NCI-H526 (cell line): ENCODE measurements around the gene DAZAP1.

Experiments used
- DNase-seq, 2 experiments: peaks; one replicate each; lab custom pipeline; 2025; lab: John Stamatoyannopoulos, UW

DAZAP1 gene

DNA sequence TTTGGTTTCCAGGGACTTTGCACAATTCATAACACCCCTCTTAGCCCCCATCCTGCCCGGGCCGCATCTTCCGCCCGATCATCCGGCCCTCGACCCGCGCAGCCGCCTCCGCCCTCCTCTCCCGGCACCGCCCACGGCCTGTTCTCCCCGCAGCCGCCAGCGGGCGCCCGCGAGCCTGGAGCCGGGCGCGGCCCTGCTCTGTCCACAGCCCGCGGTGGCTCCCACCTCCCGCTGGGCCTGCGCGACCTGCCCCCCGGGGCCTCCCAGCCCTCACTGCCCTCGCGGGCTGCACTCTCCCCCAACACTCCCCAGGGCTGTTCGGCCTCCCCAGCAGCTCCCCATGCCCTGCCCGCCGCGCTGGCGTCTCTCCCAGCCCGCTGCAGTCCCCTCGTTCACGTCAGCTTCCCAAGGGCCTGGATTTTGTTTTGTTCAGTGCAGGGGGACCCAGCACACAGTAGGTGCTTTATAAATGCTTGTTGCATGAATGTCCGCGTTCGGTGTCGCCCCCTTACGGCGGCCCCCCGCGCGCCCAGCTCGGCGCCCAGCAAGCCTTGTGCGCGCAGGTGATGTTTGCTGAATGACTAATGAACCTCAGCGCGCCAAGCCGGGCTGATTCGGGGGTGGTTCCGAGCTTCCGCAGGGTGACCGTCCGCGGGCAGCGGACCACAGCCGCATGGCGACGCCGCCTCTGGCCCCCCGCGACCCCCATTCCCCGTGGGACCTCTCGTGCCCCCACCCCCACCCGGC, 38.0 kb downstream of the DAZAP1 start:
- DNase-seq = peak in 1 of 2 experiments; percentile 59

DNA sequence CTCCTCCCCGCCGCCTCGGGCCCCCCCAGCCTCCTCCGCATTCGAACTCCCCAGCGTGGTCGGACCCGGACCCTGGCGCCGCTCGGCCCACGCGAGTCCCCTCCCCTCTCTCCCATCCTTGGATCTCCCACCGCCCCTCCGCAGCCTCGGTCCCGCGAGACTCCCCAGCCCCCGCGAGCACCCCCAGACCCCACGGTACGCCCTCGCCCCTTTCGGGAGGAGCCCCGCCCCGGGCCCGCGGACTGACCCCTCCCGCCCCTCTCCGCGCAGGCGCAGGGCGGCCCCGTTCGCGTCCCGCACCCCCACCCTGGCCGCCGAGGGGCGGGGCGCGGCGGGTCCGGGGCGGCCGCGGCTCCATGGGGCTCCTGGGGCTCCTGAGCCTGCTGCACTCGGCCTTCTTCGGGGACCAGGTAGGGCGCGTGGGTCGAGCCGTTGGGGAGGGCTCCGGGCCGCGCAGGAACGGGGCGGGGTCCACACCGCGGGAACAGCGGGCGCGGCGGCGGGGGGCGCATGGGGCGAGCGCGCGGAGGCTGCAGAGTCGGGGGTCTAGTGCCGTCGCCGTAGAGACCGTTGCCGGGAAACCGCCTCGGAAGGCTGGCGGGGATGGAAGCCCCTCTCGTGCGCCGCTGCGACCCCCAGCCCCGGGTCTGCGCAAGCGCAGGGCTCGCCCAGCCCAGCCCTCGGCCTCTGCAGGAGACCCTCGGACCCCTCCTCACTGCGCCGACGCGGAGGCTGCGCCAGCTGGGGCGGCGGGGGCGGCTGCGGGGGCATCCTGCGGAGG, 38.7 kb downstream of the DAZAP1 start:
- DNase-seq = peak in 1 of 2 experiments; percentile 62

DNA sequence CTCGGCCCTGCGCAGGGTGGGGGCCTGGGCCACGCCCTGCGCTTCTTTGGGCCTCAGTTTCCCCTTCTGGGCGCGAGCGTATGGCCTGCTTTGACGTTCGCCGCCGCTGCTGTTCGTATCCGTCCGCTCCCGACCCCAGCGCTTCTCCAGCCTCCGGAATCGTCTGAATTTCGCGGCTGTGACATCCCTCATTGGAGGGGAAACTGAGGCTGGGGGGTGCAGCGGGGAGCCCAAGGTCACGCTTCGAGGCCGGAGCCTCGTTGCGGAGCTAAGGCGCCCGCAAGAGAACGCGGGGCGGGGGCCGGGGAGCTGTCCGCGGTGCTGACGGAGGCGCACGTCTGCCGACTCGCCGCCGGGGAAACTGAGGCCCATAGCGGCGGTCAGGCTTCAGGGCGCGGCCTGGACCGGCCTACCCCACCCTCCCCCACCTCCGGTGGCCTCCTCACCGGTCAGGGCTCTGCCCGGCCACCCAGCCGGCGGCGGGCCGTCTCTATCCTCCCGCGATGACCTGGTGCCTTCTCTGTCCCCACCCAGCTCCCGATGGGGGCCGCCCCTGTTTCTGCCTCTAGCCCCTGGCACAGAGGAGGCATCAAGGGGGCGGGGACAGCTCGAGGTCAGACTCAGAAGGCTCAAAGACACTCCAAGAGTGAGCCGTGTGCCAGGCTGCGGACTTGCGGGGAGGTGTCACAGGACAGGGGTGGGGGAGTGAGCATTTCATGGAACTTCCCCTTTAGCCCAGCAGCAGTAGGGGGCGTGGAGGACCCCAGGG, 39.5 kb downstream of the DAZAP1 start:
- no peak for DNase-seq

GRCh38 chr19:1447504-1447903, 40.1 kb downstream of the DAZAP1 start:
- no peak for DNase-seq

DNA sequence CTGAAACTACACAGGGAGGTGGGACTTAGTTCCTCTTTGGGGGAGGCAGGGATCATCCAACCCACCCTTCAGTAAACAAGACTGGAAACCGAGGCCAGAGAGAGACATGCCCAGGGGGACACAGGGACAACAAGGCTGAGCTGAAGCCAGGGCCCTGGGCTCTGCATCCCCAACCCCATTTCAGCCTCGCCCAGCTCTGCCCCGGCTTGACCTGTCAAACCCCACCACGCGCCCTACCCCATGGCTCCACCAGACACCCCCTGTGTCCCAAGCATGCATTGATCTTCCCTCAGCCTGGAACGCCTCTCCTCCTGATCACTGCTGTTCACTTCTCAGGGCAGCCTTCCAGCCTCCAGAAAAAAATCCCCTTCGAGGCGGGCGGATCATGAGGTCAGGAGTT, 40.6 kb downstream of the DAZAP1 start:
- no peak for DNase-seq

DNA sequence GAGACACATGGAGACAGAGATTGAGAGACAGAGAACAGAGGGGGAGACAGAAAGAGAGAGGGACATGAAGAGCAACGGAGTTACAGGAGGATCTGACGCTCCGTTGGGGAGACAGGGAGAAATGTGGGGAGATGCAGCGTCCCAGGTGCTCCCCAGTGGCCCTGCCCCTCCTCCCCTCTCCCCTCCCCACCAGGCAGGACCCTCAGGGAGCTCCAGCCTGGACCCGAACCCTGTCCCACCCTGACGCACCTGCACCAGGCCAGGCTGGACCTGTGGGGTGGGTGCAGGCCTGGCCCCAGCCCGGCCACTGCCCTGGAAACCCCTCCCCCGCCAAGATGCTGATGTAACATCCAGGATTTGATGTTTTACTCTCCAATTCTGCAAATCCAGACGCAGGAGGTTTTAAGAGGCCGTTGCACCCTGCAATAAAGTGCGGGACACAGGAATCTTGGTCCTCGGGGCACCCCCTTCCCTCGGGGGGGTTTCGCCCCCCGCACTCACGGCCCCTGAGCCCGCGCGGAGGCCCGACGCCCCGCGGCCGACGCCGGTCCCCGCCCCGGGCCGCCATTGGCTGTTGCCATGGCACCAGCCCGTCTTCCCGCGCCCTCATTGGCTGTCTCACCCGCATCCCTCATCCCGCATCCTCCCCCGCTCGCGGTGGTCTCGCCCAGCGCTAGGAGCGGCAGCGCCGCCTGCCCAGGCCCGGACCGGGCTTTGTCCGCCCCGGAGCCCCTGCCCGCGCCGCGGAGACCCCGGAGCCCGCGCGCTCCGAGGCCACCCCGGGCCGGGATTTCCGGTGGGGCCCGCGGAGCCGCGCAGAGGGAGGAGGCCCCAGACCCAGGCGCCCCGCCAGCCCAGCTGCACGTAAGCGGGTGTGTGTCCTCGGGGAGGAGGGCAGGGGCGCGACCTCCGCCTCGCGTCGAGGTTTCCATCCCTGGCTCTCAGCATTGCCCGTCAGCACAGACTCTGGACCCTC, 42.4 kb downstream of the DAZAP1 start, which contains the start of gene APC2:
Gene APC2 (plus strand): TSS at position 655 of the 976 bp plus-strand sequence. CDS start 2,881 bp downstream, outside the sequence.
- DNase-seq = peak in 1 of 2 experiments; percentile 62

- no peak for DNase-seq
These were observed 43.6 kb downstream of the DAZAP1 start for GRCh38 chr19:1450735-1451731.

DNA sequence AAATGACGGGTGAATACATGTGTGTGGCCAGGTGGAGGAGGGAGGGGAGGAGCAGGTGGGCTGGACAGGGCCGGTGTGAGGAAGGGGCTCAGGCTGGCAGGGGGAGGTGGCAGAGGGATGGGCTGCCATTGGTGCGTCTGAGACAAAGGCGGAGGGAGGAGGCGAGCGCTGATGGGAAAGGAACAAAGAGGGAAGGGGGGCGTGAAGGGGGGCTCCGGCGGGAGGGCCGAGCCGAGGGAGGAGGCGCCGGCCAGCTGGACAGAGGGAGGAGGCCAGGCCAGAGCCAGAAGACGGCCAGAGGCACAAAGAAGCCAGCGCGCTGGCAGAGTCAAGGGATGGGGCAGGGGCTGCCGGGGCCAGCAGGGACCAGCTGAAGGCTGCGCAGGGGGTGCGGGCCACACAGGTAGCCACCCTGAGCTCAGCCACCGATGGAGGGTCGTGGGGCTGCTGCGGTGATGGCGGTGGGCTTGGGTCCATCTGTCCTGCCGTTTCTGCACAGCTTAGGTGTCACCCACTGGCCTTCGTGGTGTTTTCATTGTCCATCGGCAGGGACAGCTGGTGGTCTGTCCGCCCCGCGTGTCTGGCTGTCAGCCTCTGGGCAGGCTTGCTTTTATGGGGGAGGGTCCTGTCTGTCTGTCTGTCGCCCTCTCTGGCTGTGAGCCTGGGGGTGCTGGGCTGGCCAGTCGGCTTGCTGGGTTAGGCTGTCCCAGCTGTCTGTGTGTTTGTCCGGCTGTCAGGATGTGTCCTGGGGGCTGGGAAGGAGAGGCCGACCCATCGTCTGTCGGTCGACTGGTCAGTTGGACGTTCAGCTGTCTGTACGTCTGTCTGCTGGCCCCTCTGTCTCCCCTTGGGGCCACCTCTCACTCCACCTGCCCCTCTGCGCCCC, 44.8 kb downstream of the DAZAP1 start:
- no peak for DNase-seq

DNA sequence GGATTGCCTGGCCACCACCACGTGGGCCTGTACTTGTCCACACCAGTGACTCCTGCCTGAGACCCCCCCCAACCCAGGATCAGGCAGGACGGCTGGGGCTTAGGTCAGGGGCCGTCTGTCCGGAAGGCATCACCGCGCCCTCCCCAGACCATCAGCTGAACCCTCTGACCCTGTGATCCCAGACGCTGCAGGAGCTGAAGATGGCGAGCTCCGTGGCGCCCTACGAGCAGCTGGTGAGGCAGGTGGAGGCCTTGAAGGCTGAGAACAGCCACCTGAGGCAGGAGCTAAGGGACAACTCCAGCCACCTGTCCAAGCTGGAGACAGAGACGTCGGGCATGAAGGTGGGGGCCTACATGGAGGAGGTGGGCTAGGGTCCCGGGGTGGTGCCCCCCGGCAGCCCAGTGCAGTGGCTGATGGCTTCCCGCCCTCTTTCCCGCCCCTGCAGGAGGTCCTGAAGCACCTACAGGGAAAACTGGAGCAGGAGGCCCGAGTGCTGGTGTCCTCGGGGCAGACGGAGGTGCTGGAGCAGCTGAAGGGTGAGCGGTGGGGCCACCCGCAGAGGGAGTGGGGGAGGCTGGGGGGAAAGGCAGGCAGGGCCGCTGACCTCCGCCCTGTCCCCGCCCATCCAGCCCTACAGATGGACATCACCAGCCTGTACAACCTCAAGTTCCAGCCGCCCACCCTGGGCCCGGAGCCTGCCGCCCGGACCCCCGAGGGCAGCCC, 45.6 kb downstream of the DAZAP1 start:
- no peak for DNase-seq

DNA sequence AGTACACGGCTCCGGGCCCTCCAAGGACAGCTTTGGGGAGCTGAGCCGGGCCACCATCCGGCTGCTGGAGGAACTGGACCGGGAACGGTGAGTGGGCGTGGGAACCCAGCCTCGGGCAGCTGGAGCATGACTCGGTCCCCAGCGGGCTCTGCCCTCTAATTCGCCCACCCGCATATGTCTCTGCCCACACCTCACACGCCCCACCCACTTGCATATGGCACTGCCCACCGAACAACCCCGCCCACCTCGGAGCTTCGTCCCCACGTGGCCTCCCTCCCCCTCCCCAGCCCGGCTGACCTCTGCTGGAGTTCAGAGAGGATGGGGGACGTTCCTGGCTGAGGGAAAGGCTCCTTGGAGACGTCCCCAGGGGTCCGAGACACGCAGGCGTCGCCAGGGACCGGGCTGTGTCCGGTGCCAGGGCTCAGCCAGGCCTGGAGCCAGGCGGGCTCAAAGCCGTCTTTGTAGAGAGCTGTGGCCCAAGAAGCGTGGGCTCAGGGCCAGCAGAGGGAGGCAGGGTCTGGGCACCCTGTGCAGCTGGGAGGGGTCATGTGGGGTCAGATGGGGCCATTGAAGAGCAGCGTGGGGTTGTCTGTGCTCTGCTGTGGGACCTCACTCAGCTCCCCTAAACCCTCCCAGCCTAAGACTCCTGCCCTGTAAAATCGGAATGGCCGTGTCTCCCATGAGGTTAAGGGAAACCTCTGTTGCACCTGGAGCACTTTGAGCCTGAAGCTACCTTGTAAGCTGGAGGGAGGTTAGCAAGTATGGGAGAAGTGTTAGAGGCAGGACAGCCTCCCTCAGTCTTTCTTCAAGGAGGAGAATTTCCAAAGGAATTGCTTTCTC, 46.4 kb downstream of the DAZAP1 start:
- peak in 1 of 2 experiments; percentile 52 for DNase-seq

DNA sequence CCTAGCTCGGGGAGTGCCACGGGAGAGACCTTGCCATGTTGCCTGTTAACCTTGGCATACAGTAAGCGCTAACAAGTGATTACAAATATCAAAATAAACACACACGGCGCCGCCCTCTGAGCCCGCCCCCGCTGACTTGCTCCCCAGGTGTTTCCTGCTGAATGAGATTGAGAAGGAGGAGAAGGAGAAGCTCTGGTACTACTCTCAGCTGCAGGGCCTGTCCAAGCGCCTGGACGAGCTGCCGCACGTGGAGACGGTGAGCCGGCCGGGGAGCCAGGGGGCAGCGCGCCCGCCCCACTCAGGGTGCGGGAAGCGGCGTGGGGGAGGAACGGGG, 47.6 kb downstream of the DAZAP1 start:
- no peak for DNase-seq

DNA sequence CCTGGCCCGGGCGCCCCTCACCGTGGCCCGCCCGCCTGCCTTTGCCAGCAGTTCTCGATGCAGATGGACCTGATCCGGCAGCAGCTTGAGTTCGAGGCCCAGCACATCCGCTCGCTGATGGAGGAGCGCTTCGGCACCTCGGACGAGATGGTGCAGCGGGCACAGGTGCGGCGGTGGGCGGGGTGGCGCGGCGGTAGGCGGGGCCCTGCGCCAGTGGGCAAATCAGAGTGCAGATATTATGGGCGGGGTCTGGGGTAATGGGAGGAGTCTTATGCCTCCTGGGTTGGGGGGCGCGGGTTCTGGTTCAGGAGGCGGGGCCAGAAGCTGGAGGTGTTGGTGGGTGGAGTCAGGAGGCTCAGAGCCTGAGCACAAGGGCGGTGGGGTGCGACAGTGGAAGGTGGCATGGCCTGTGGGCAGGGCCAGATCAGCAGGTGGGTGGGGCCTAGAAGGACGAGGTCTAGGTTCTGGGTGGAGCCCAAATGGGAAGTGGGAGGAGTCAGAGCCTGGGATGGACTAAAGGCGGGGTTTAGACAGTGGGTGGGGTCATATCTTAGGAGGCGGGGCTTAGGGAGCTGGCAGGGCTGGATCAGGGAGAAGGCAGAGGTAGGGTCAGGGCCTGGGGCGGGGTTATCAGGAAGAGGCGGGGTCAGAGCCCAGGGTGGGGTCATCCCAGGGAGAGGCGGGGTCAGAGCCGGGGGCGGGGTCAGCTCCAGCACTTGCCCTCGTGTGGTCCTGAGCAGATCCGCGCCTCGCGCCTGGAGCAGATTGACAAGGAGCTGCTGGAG, 48.1 kb downstream of the DAZAP1 start:
- peak; percentile 85 to 96 for DNase-seq

DNA sequence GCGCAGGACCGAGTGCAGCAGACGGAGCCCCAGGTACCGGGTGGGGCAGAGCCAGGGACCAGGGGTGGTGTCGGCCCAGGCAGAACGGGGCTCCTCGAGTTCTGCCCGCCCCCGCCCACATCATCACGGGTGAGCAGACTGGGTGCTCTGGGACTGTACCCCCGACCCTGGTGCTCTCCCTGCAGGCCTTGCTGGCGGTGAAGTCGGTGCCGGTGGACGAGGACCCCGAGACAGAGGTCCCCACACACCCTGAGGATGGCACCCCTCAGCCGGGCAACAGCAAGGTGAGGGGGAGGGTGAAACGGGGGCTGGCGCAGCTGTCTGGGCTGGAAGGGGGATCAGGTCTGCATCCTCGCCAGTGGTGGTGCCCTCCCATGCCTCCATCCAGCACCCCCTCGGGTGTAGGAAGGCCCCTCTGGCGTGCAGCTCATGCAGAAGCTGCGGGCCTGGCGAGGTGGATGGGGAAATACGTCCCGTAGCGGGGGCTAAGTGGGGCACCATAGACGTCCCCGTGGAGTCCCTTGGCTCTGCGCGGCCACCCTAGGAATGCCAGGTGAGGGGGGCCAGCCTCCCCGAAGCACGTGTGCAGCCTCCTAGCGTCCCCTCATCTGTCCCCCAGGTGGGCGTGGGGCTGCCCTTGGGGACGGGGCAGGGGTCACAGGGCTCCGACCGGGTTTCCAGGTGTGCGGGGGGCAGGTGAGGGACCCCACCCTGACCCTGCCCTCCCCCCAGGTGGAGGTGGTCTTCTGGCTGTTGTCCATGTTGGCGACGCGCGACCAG, 48.9 kb downstream of the DAZAP1 start:
- no peak for DNase-seq

DNA sequence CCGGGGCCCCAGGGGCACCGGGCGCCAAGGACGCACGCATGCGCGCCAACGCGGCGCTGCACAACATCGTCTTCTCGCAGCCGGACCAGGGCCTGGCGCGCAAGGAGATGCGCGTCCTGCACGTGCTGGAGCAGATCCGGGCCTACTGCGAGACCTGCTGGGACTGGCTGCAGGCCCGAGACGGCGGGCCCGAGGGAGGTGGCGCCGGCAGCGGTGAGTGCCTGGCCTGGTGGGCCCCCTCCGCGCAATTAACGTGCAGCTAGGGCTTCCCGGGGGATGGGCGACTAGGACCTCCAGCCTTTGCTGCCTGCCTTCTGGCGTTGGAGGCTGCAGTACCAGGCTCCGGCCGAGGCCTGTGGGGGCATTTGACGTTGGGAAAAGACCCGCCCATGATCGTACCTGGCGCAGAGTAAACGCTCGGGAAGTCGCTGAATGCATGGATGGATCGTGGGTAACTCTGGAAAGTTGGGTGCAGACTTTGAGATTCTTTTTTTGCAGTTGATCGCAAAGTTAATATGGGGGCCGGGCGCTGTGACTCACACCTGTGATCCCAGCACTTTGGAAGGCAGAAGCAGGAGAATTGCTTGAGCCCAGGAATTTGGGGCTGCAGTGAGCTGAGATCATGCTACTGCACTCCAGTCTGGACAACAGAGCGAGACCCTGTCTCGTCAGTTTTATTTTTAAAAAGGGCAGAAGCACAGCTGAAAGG, 49.8 kb downstream of the DAZAP1 start:
- DNase-seq = peak in 1 of 2 experiments; percentile 45

DNA sequence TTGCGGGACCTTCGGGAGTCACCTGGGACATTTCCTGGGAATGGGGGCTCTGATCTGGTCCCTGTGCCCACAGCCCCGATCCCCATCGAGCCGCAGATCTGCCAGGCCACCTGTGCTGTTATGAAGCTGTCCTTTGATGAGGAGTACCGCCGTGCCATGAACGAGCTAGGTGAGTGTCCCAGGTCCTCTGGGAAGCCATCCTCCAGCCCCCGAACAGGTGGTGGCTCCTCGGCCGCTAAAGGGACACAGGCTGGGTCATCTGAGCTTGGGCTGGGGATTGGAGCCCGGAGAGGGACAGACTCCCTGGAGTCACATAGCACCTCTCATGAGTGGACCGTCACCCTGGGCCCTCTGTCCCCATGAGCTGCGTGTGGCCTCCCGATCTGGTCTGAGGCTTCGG, 50.5 kb downstream of the DAZAP1 start:
- no peak for DNase-seq
